ENCODE measurements around the gene IFI27L2.

Gene IFI27L2

DNA sequence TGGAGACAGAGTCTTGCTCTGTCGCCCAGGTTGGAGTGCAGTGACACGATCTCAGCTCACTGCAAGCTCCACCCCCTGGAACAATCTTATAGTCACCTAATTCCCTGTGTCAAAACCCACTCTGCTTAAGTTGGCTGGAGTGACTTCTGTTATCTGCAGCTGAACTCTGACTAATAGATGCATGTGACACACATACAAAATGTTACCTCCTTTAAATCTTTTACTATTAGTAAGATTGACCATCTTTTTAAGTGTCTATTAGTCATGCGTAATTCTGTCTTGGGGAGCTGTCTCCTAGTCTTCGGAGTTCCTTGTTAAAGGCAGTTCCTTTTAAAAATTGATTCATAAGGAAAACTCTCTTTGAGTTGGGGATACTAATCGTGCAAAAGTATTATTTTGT lies 40.9 kb downstream of the IFI27L2 start:
- no peaks in the 10 kb centered on the region for H3K27me3 ChIP-seq (ENCODE audit: control insufficient read depth, insufficient read depth, low read length, poor library complexity, severe bottlenecking)
- H3K4me3 ChIP-seq (ENCODE audit: insufficient read depth, low read depth, low read length) = no peak overlapping the region
- H3K4me1 ChIP-seq (ENCODE audit: control insufficient read depth, insufficient read depth, low read length) = no peaks in the 10 kb centered on the region
- H3K27ac ChIP-seq (ENCODE audit: insufficient read depth, low read depth, low read length, poor library complexity, severe bottlenecking) = no peak overlapping the region
- no peaks in the 10 kb centered on the region for H3K36me3 ChIP-seq (ENCODE audit: control insufficient read depth, insufficient read depth, low read length)
- 89 to 92% methylated on average over 4 to 5 of the region's 5 CpGs for WGBS, 2 experiments
- H3K9me3 ChIP-seq (ENCODE audit: control insufficient read depth, low read length) = no peaks in the 10 kb centered on the region

DNA sequence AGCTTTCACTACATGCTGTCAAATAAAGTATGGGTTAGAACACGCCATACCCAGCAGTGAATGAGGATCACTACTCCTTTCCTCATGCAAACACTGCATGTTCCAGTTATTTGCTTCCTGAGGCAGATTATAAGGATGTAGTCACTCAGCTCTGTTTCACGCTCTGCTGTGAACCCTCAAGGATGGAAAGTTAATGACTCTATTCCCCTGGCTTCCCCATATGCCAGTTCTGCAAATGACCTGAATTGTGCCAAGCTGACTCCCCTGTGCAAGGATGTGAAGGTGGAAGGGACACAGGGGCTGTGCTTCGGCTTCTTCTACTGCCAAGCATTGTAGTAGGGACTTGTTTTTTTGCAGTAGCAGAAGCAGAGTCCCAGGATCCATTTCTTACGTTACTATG lies 41.5 kb downstream of the IFI27L2 start:
- WGBS, 2 experiments = 85 to 86% methylated on average over 4 of the region's 4 CpGs
- H3K27ac ChIP-seq (ENCODE audit: insufficient read depth, low read depth, low read length, poor library complexity, severe bottlenecking) = no peak overlapping the region
- no peak overlapping the region for H3K4me3 ChIP-seq (ENCODE audit: insufficient read depth, low read depth, low read length)
- no peaks in the 10 kb centered on the region for H3K9me3 ChIP-seq (ENCODE audit: control insufficient read depth, low read length)
- no peaks in the 10 kb centered on the region for H3K36me3 ChIP-seq (ENCODE audit: control insufficient read depth, insufficient read depth, low read length)
- H3K4me1 ChIP-seq (ENCODE audit: control insufficient read depth, insufficient read depth, low read length) = no peaks in the 10 kb centered on the region
- H3K27me3 ChIP-seq (ENCODE audit: control insufficient read depth, insufficient read depth, low read length, poor library complexity, severe bottlenecking) = no peaks in the 10 kb centered on the region

DNA sequence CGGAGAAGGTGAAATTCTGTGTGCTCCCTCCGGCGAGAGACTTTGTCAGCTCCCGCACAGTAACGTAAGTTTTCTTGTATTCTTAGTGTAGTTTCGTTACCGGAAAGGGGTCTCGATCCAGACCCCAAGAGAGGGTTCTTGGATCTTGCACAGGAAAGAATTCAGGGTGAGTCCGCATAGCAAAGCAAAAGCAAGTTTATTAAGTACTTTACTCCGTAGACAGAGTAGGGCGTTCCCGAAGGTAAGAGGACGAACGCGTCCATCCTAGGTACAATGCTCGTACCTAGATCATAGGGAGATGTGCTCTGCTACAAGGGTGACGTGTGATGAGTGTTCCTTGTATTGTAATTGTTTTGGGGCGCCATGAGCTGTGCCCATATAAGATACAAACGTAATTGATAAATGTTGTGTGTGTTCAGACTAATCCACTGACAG lies 48.0 kb downstream of the IFI27L2 start:
- H3K27ac ChIP-seq (ENCODE audit: insufficient read depth, low read depth, low read length, poor library complexity, severe bottlenecking) = no peak overlapping the region
- H3K27me3 ChIP-seq (ENCODE audit: control insufficient read depth, insufficient read depth, low read length, poor library complexity, severe bottlenecking) = no peaks in the 10 kb centered on the region
- H3K4me3 ChIP-seq (ENCODE audit: insufficient read depth, low read depth, low read length) = peak overlapping the region; percentile 92
- peaks cover 14% of the 10 kb centered on the region for H3K36me3 ChIP-seq (ENCODE audit: control insufficient read depth, insufficient read depth, low read length)
- no peaks in the 10 kb centered on the region for H3K9me3 ChIP-seq (ENCODE audit: control insufficient read depth, low read length)
- H3K4me1 ChIP-seq (ENCODE audit: control insufficient read depth, insufficient read depth, low read length) = peaks cover 22% of the 10 kb centered on the region
- whole genome bisulfite sequencing, 2 experiments = 4 to 6% methylated on average over 19 of the region's 19 CpGs

DNA sequence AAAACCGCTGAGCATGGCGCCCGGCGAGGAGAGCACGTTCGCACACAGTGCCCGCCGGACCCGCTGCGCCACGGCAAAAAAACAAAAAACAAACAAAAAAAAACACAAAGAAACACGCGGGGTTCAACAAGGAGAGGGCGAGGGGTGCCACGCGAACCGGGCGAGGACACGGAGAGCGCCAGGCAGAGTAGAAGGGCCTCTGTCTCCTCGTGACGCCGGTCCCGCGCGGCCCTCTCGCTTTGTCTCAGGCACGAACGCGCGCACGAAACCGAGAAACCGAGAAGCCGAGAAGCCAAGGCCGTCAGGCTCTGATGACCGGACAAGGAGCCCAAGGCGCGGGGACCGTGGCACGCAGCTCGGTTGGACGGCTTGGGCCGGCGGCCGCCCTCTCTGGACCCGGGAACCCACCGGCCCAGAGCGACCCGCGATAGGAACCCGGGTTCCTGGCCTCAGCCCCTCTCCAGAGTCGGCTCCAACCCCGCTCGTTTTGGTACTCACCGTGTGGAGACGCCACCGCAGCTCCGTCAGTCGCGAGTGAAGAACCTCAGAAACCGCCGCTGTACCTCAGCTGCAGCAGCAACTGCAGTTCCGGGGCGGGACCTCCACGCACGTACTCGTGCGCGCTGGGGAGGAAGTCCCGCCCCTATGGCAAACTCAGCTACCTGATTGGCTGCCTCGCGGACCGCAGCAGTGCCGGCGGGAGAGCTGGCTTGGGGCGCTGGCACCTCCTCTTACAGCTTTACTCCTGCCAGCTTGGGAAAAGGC lies 48.6 kb downstream of the IFI27L2 start, which contains the start of the genes DDX24 and IFI27L1:
Gene DDX24, minus strand, starts transcription at position 582 of the 765 bp plus-strand sequence. CDS start 1,460 bp downstream, outside the sequence.
Gene IFI27L1, plus strand, starts transcription at position 690 of the 765 bp plus-strand sequence. CDS start 15,628 bp downstream, outside the sequence.
- Histone ChIP-seq H3K27ac (ENCODE audit: insufficient read depth, low read depth, low read length, poor library complexity, severe bottlenecking) (peak within 1 kb of the TSS; percentile 60), H3K9me3 (ENCODE audit: control insufficient read depth, low read length) (no peaks in the 10 kb centered on the region), H3K36me3 (ENCODE audit: control insufficient read depth, insufficient read depth, low read length) (peaks cover 15% of the 10 kb centered on the region), H3K4me1 (ENCODE audit: control insufficient read depth, insufficient read depth, low read length) (peaks cover 22% of the 10 kb centered on the region), H3K27me3 (ENCODE audit: control insufficient read depth, insufficient read depth, low read length, poor library complexity, severe bottlenecking) (no peaks in the 10 kb centered on the region), H3K4me3 (ENCODE audit: insufficient read depth, low read depth, low read length) (peak within 1 kb of the TSS; percentile 92)
- WGBS, 2 experiments = 0% methylated on average over 77 of the region's 77 CpGs

DNA sequence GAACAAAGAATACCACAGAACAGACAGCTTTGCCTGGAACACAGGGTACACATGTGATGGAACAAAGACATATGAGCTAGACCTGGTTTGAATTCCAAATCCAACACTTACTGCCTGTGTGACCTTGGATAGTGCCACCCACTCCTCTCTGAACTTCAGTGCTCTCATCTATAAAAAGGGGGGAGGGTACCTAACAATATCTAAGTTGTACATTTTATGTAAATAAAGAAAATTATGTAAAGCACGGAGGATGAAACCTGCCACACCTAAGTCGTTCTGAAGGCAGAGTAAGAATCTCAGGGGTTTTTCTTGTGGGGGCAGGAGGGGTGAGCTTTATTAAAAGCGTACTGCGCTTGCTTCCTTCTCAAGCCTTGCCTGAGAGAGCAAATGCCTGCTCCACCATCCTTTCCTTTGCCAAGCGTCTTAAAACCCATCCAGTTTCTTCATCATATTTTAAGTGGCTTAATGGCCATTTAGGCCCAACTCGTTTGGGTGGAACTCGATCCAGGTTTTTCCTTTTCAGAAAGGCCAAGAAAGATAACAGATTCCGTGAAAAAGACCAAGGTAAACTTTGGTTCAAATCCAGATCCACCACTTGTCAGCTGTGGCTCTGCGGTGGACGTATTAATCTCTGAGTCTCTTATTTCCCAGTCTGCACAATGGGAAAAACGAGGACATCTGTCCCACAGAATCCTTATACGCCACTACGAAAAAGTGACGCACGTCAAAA lies 49.3 kb downstream of the IFI27L2 start:
- H3K9me3 ChIP-seq (ENCODE audit: control insufficient read depth, low read length) = peaks cover 1% of the 10 kb centered on the region
- H3K36me3 ChIP-seq (ENCODE audit: control insufficient read depth, insufficient read depth, low read length) = peaks cover 18% of the 10 kb centered on the region
- H3K4me3 ChIP-seq (ENCODE audit: insufficient read depth, low read depth, low read length) = peak overlapping the region; percentile 92
- no peaks in the 10 kb centered on the region for H3K27me3 ChIP-seq (ENCODE audit: control insufficient read depth, insufficient read depth, low read length, poor library complexity, severe bottlenecking)
- H3K27ac ChIP-seq (ENCODE audit: insufficient read depth, low read depth, low read length, poor library complexity, severe bottlenecking) = no peak overlapping the region
- 22% methylated on average over 15 of the region's 15 CpGs for WGBS, 2 experiments
- H3K4me1 ChIP-seq (ENCODE audit: control insufficient read depth, insufficient read depth, low read length) = peaks cover 22% of the 10 kb centered on the region

DNA sequence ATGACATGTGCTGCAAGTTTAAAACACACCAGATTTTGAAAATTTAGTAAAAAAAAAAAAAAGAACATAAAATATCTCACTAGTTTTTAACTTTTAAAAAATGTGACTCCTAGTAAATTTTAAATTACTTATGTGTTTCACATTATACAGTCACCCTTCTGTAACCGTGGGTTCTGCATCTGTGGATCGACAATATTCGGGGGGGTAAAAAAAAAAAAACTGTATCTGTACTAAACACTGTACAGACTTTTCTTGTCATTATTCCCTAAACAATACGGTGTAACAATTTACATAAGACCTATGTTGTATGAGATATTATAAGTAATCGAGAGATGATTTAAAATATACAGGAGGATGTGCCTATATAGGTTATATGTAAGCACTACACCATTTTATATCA lies 51.6 kb downstream of the IFI27L2 start:
- Histone ChIP-seq H3K4me3 (ENCODE audit: insufficient read depth, low read depth, low read length) (no peak overlapping the region), H3K36me3 (ENCODE audit: control insufficient read depth, insufficient read depth, low read length) (peaks cover 25% of the 10 kb centered on the region), H3K9me3 (ENCODE audit: control insufficient read depth, low read length) (peaks cover 3% of the 10 kb centered on the region), H3K27ac (ENCODE audit: insufficient read depth, low read depth, low read length, poor library complexity, severe bottlenecking) (no peak overlapping the region), H3K4me1 (ENCODE audit: control insufficient read depth, insufficient read depth, low read length) (peaks cover 22% of the 10 kb centered on the region), H3K27me3 (ENCODE audit: control insufficient read depth, insufficient read depth, low read length, poor library complexity, severe bottlenecking) (no peaks in the 10 kb centered on the region)
- 98% methylated on average over 3 of the region's 5 CpGs; no CpG with 5 or more reads in 1 of the 2 experiments for WGBS, 2 experiments

All from ectodermal cell (in vitro differentiated cells).